GM18511 (cell line): ENCODE data around the gene ATP11A.

ENCODE experiments used
- ATAC-seq: cut with Tn5 transposase; IDR thresholded peaks from one replicate; pipeline ENCODE4 v1.9.1; 2021; ENCODE audit warnings: mild to moderate bottlenecking, moderate library complexity; ENCODE audit not compliant: unreplicated experiment

ATP11A gene

DNA sequence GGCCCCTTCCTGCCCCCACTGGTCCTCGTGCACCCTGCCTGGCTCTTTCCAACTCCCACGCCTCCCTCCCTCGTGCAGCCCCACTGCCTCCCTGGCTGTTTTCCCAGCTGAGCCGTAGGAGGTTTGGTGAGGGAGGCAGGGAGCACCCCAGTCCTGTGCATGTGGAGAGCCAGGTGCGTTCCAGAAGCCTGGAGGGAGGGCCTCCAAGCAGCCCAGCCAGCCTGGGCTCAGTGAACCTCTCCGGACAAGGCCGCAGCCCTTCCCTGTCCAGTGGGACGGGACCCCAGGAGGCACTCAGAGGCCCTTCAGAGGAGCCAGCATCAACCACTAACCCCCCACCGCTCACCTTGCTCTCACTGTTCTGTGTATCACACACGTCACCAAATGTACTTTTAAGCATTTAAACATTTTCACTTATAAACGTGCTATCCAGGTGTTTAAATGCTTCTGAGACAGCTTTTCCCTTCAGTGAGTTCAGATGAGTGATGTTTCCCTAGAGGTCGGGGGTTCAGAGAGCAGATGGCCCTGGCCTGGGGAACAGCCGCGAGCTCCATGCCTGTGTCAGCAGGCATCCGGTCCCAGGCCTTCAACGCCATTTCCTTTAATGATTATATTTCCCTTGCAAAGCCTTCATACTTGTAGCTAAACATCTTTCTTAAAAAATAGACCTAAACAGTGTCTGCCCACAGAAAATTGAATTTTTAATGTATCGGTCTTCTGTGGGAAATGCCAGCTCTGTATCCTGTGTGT is 122.6 kb downstream of the ATP11A start:
- ATAC-seq = no peak

GRCh38 chr13:112813552-112813951 is 123.7 kb downstream of the ATP11A start:
- ATAC-seq = no peak

- no peak for ATAC-seq
These were observed 125.2 kb downstream of the ATP11A start for GRCh38 chr13:112814905-112815585.

DNA sequence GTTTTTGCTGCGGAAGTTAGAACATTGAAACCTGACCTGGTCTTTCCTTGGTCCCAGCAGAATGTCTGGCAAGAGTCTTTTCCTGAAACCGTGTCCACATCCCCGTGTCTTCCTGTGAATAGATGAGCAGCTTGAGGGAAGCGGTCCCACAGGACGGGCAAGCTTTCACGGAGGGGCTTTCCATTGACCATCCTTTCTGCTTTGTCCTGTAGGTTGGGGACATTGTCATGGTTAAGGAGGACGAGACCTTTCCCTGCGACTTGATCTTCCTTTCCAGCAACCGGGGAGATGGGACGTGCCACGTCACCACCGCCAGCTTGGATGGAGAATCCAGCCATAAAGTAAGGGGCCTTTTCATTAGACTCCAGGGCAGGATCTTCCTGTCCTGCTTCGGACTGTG is 126.0 kb downstream of the ATP11A start:
- no peak for ATAC-seq

DNA sequence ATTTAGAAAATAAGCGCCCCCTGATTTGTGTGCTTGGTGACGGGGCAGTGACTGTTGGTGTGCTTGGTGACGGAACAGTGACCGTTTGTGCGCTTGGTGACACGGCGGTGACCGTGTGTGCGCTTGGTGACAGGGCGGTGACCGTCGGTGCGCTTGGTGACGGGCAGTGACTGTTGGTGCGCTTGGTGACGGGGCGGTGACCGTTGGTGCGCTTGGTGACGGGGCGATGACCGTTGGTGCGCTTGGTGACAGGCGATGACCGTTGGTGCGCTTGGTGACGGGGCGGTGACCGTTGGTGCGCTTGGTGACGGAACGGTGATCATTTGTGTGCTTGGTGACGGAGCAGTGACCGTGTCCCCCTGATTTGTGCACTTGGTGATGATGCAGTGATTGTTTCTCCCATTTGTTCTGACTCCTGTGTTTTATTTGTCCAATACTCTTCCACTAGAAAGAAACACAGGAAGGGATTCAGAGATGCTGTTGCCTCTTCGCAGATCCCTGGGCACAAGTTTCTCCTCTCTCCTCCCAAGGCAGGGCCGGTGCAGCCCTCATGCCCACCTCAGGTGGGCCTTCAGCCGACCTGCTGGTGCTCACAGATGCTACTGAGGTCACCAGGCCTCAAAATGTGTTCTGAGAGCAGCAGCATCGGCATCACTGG is 128.3 kb downstream of the ATP11A start:
- ATAC-seq = no peak

DNA sequence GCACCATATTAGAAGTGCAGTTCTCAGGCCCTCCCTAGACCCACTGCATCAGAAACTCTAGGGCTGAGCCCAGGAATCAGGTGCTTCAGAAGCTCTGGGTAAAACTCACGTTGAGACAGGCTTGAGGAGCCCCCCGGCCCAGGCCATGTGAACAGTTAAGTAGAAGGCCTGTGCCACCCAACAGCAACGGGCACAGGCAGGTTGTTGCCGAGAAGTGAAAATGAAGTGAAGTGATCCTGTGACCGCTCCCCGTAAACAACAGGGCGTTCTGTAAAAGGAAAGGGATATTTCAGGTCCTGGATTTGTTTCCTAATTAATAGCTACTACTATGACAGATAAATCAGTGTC is 128.8 kb downstream of the ATP11A start:
- no peak for ATAC-seq

DNA sequence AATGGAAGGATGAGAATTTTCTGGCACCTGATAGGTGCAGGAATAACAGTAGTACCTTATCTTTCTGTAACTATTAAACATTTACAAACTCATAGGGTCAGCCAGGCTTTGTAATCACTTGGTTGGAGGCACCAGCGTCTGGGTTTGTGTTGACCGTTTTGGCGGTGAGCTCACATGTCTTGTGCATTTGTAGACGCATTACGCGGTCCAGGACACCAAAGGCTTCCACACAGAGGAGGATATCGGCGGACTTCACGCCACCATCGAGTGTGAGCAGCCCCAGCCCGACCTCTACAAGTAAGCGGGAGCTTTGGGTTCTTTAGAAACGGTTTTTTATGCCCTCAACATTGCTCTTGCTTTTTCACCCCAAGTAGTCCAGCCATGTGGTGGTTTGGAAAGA is 129.3 kb downstream of the ATP11A start:
- ATAC-seq = no peak

DNA sequence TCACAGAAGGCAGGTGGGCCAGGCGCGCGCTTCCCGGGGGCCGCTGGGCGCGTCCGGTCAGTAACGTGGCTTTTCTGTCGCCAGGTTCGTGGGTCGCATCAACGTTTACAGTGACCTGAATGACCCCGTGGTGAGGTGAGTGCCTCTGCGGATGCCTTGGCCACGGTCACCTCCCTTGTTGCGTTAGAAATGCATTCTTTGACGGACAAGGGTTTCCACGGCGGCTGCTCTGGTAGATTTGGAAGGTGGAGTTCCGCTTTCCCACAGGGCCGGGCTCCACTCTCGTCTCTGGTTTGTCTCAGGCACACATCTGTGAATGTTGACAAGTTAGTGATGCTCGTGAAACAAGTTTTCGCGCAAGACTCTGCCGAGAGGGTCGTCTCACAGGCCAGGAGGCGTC is 130.0 kb downstream of the ATP11A start:
- ATAC-seq = no peak

- ATAC-seq = no peak
These were observed 130.5 kb downstream of the ATP11A start for GRCh38 chr13:112820318-112820717.

DNA sequence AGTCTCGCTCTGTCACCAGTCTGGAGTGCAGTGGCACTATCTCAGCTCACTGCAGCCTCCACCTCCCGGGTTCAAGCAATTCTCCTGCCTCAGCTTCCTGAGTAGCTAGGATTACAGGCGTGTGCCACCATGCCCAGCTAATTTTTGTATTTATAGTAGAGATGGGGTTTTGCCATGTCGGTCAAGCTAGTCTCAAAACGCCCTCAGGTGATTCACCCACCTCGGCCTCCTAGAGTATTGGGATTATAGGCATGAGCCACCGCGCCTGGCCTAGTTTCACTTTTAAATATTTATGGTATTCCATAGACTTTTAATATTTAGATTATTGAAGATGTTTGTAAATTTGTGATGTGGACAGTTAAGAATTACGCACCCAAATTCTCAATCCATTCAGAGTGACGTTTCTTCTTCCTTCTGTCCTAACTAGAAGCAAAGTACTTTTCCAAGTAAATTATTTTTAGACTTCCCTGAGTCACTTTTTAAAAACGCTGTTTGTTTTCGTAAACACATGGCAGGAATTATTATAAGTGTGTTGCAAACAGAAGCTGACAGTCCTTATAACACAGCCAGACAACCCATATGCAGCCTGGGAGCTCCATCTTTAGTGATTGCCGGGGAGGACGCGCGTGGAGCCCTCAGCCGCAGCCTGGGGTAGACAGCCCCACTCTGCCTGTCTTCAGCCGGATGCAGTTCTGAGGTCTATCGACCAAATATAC is 131.7 kb downstream of the ATP11A start:
- ATAC-seq = no peak

DNA sequence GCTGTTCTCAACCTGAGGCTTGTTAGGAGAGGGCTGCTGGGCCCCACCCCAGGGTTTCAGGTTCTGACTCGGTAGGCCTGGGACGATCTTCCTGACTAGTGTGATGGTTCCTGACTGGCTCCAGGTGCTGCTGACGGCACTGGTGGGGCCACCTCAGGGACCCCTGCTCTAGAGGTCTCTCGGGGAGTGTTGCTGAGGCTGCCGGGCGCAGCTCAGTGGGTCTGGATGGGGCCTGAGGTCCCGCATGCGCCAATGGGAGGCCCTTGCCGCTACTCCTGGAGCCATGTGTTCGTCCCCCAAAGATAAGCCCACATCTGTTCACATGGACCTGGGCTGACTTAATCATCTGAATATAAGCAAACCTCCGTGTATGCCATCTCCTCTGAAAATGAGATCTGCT is 133.0 kb downstream of the ATP11A start:
- ATAC-seq = no peak

- ATAC-seq = no peak
These were observed 134.6 kb downstream of the ATP11A start for GRCh38 chr13:112824429-112824828.

- ATAC-seq = no peak
These were observed 135.2 kb downstream of the ATP11A start for GRCh38 chr13:112825071-112825470.

DNA sequence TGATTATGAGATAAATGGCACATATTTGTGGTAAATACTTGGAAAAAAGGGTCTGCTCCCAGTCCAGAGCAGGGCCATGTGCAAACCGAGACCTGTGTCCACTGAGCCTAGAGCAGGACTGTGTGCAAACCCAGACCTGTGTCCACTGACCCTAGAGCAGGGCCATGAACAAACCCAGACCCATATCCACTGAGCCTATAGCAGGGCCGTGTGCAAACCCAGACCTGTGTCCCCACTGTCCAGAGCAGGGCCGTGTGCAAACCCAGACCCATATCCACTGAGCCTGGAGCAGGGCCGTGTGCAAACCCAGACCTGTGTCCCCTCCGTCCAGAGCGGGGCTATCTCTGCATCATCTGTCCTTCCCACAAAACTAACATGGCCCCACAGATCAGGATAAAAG is 136.0 kb downstream of the ATP11A start:
- ATAC-seq = no peak

- ATAC-seq = no peak
These were observed 136.7 kb downstream of the ATP11A start for GRCh38 chr13:112826565-112826964.

GRCh38 chr13:112828082-112828699 is 138.4 kb downstream of the ATP11A start:
- ATAC-seq = no peak

DNA sequence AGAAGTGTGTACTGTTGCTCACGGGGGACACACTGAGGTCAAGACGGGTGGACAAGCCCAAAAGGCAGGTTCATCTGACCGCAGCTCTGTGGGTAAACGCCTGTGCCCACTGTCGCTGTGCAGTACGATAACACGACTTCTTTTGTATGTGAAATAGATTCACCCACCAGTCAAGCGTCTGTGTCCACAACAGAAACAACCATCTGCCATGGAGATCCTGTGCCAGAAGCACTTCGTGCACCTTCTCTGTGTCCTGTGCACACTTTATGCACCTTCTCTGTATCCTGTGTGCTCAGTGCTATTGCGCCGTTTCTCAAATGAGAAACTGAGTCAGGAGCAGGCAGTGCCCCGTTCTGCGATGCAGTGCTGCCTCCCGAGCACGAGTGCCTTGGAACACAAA is 138.9 kb downstream of the ATP11A start:
- no peak for ATAC-seq

DNA sequence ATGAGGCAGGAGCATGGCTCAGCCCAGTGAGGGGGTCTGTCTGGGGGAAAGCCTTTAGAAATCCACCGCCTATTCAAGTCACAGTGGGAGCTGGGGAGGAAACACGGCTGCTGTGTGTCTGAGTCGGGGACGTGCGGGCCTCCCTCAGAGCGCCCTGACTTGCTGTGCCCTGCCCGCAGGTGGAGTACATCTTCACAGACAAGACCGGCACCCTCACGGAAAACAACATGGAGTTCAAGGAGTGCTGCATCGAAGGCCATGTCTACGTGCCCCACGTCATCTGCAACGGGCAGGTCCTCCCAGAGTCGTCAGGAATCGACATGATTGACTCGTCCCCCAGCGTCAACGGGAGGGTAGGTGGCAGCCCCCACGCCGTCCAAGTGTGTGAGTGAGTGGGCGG is 141.4 kb downstream of the ATP11A start:
- ATAC-seq = no peak

- no peak for ATAC-seq
These were observed 142.0 kb downstream of the ATP11A start for GRCh38 chr13:112831801-112832200.

- ATAC-seq = no peak
These were observed 143.0 kb downstream of the ATP11A start for GRCh38 chr13:112832811-112833210.
